Measurements from ENCODE around the gene PANK4.

DNA sequence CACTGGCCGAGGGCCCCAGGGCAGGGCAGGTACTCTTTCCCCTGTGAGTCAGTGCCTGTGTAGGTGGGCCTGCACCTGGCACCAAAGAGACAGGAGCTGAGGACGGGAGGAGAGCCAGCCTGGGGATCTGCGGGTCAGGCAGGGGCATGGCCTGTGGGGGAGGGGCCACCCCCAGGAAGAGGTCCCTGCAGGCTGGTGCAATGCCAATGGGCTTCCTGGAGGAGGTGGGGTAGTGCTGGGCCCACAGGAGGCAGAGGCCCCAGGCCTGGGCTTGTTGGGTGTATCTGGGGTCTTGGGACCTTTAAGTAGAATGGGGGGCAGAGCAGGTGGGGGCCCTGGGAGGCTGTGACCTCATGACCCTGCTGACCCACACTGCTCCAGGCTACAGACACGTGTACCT, 27.1 kb downstream of the PANK4 start:
- TF ChIP-seq POLR2A (IDR thresholded peaks at IDR 0.05) (no peak), CTCF (IDR thresholded peaks at IDR 0.05) (no peak)
